DOHH2 (cell line): ENCODE measurements around the gene WWOX.

Experiments
- H3F3A ChIP-seq: fragments of 200-600 bp; sonication (generic), shearing (Covaris generic); 2 replicates; pipeline ENCODE4 v1.6.0; 2016; ENCODE audit warnings: antibody characterized with exemption, mild to moderate bottlenecking; ENCODE audit not compliant: control insufficient read depth, insufficient read depth
- H3K27ac ChIP-seq: fragments of 200-600 bp; sonication (generic); 2 replicates; pipeline ENCODE4 v1.5.1; 2014; ENCODE audit warnings: low read depth, mild to moderate bottlenecking, low read length, moderate library complexity
- H3K27me3 ChIP-seq: fragments of 200-600 bp; sonication (generic); 2 replicates; pipeline ENCODE4 v1.6.1; 2014; ENCODE audit warnings: mild to moderate bottlenecking, low read length, mixed read lengths; ENCODE audit not compliant: control insufficient read depth
- H3K36me3 ChIP-seq: fragments of 200-600 bp; sonication (generic); 2 replicates; pipeline ENCODE4 v1.6.1; 2014; ENCODE audit warnings: mild to moderate bottlenecking, low read length, moderate library complexity, mixed read lengths; ENCODE audit not compliant: control insufficient read depth
- H3K4me1 ChIP-seq: fragments of 200-600 bp; sonication (generic); 2 replicates; pipeline ENCODE4 v1.6.1; 2014; ENCODE audit warnings: mild to moderate bottlenecking, low read length, mixed read lengths; ENCODE audit not compliant: control insufficient read depth
- H3K4me2 ChIP-seq: fragments of 200-600 bp; sonication (generic); 2 replicates; pipeline ENCODE4 v1.6.0; 2014; ENCODE audit warnings: mild to moderate bottlenecking, low read length, moderate library complexity
- H3K4me3 ChIP-seq: fragments of 200-600 bp; sonication (generic); 2 replicates; pipeline ENCODE4 v1.5.1; 2014; ENCODE audit warnings: mild to moderate bottlenecking, low read length, mixed read lengths
- H3K79me2 ChIP-seq: fragments of 200-600 bp; sonication (generic); 2 replicates; pipeline ENCODE4 v1.6.1; 2014; ENCODE audit warnings: mild to moderate bottlenecking, low read length, mixed read lengths; ENCODE audit not compliant: control insufficient read depth
- H3K9me2 ChIP-seq: fragments of 200-600 bp; sonication (generic); replicated peaks from 2 replicates; pipeline ENCODE4 v1.6.1; 2014; ENCODE audit warnings: mild to moderate bottlenecking, low read length, mixed read lengths; ENCODE audit not compliant: control insufficient read depth
- H3K9me3 ChIP-seq: fragments of 200-600 bp; sonication (generic); 2 replicates; pipeline ENCODE4 v1.6.1; 2014; ENCODE audit warnings: antibody characterized with exemption, low read length, mixed read lengths; ENCODE audit not compliant: control insufficient read depth, insufficient read depth
- H4K20me1 ChIP-seq: fragments of 200-600 bp; sonication (generic); 2 replicates; pipeline ENCODE4 v1.6.0; 2014; ENCODE audit warnings: low read depth, mild to moderate bottlenecking, antibody characterized with exemption, low read length, moderate library complexity; ENCODE audit not compliant: control insufficient read depth, insufficient read depth
- EZH2phosphoT487 ChIP-seq: fragments of 200-600 bp; sonication (generic); IDR thresholded peaks from 2 replicates; pipeline ENCODE4 v1.6.1; 2017; ENCODE audit warnings: borderline replicate concordance, mild to moderate bottlenecking, antibody characterized with exemption, low read length, moderate library complexity, mixed read lengths
- TF ChIP-seq, protein P1 (sequence below): fragments of 200-600 bp; sonication (generic); IDR thresholded peaks from one replicate; pipeline ENCODE4 v1.5.1; 2014; ENCODE audit warnings: antibody characterized with exemption, mild to moderate bottlenecking, low read depth, low read length; ENCODE audit not compliant: poor library complexity, severe bottlenecking

The WWOX gene

DNA sequence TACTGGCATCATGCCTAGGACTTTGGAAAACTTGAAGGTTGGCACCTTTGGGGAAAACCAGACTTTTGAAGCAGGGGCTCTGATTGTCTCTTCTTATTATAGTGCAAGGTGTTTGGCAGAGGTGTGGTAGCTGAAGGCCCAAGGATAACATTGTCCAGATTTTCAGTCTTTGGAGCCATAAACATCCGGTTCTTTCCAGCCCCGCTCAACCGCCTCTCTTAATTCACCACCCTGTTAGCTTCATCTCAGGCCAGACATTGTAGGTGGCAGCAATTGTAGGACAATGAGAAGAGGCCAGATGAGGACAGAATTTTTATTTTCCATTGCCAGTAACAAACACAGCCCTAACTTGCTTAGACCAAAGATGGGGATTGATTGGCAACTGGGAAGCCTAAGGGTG lies 851.3 kb downstream of the WWOX start:
- Histone ChIP-seq H4K20me1 (no peaks in the 10 kb centered on the region), H3K4me2 (no peak overlapping the region), H3K27ac (no peak overlapping the region), H3K9me2 (no peaks in the 10 kb centered on the region), H3K4me3 (no peak overlapping the region), H3F3A (no peaks in the 10 kb centered on the region), H3K36me3 (no peaks in the 10 kb centered on the region), H3K9me3 (no peaks in the 10 kb centered on the region), H3K4me1 (peaks cover 2% of the 10 kb centered on the region; the same call in 1 of the 2 replicates), H3K79me2 (no peaks in the 10 kb centered on the region), H3K27me3 (no peaks in the 10 kb centered on the region)
- TF ChIP-seq EZH2phosphoT487: no peak

DNA sequence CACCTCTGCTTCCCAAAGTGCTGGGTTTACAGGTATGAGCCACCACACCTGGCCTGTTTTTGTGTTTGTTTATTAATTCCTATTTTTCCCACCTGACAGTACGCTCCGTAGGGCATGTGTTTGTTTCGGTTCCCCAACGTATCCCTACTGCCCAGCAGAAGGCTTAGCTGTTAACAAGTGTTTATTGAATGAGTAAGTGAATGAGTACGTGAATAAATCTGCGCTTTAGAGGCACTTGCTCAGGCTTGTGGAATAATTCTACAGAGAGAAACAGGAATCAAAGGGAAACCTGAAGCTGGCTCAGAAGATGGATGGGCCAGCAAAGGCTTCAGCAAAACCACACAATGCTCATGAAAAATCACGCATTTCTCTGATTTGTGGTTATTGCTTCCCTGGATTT lies 853.2 kb downstream of the WWOX start:
- peaks cover 2% of the 10 kb centered on the region; the same call in 1 of the 2 replicates for H3K4me1 ChIP-seq
- H3F3A ChIP-seq: no peaks in the 10 kb centered on the region
- no peak overlapping the region for H3K27ac ChIP-seq
- no peak overlapping the region for H3K4me2 ChIP-seq
- no peaks in the 10 kb centered on the region for H3K36me3 ChIP-seq
- H4K20me1 ChIP-seq: no peaks in the 10 kb centered on the region
- no peaks in the 10 kb centered on the region for H3K9me2 ChIP-seq
- TF ChIP-seq EZH2phosphoT487: no peak
- TF ChIP-seq, protein P1, sequence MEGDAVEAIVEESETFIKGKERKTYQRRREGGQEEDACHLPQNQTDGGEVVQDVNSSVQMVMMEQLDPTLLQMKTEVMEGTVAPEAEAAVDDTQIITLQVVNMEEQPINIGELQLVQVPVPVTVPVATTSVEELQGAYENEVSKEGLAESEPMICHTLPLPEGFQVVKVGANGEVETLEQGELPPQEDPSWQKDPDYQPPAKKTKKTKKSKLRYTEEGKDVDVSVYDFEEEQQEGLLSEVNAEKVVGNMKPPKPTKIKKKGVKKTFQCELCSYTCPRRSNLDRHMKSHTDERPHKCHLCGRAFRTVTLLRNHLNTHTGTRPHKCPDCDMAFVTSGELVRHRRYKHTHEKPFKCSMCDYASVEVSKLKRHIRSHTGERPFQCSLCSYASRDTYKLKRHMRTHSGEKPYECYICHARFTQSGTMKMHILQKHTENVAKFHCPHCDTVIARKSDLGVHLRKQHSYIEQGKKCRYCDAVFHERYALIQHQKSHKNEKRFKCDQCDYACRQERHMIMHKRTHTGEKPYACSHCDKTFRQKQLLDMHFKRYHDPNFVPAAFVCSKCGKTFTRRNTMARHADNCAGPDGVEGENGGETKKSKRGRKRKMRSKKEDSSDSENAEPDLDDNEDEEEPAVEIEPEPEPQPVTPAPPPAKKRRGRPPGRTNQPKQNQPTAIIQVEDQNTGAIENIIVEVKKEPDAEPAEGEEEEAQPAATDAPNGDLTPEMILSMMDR: no peak
- no peaks in the 10 kb centered on the region for H3K27me3 ChIP-seq
- no peaks in the 10 kb centered on the region for H3K79me2 ChIP-seq
- no peak overlapping the region for H3K4me3 ChIP-seq
- H3K9me3 ChIP-seq: no peaks in the 10 kb centered on the region

DNA sequence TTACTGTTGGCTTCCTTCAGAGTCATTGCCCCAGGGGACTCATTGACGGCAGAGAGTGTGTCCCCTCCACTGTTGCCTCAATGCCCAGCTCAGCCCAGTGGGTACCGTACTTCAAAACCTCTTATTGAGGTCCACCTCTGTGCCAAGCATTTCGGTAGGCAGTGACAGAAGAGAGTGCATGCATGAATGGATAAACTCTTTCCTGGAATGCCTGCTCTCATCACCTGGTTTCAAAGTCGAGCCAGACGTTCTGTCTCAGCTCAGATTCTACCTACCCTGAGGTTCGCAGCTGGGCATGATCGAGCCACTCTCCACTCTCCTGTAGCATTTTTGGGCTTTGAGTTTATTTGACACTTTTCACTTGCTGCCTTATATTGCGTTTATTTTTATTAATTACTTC lies 854.1 kb downstream of the WWOX start:
- no peaks in the 10 kb centered on the region for H3K79me2 ChIP-seq
- H3K27me3 ChIP-seq: no peaks in the 10 kb centered on the region
- no peak overlapping the region for H3K27ac ChIP-seq
- TF ChIP-seq, protein P1: no peak
- TF ChIP-seq EZH2phosphoT487: no peak
- H3K4me3 ChIP-seq: no peak overlapping the region
- H3K9me3 ChIP-seq: no peaks in the 10 kb centered on the region
- H3K4me2 ChIP-seq: no peak overlapping the region
- H3F3A ChIP-seq: no peaks in the 10 kb centered on the region
- no peaks in the 10 kb centered on the region for H3K36me3 ChIP-seq
- H3K4me1 ChIP-seq: peaks cover 2% of the 10 kb centered on the region; the same call in 1 of the 2 replicates
- H4K20me1 ChIP-seq: no peaks in the 10 kb centered on the region
- H3K9me2 ChIP-seq: no peaks in the 10 kb centered on the region

DNA sequence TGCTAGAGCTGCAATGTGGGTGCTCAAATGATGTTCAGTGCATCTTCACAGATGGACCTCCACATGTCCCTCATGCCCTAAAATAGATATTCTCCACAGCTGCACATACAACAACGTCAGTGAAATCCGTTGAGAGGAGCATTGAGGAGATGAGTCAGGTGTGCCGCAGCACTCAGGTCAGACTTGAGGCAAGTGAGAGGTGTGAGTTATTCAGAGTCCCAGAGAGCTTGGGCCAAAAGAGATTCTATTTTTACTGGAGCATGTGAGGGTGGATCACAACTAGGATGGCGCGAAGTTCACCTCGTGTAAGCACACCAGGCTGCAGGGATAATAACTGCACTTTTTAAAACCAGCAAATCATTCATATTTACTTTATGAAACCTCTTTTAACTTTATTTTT lies 855.8 kb downstream of the WWOX start:
- no peaks in the 10 kb centered on the region for H3K27me3 ChIP-seq
- H3F3A ChIP-seq: no peaks in the 10 kb centered on the region
- TF ChIP-seq, protein P1: no peak
- H4K20me1 ChIP-seq: no peaks in the 10 kb centered on the region
- H3K9me2 ChIP-seq: no peaks in the 10 kb centered on the region
- no peak overlapping the region for H3K27ac ChIP-seq
- H3K4me2 ChIP-seq: no peak overlapping the region
- no peak overlapping the region for H3K4me3 ChIP-seq
- no peaks in the 10 kb centered on the region for H3K36me3 ChIP-seq
- no peaks in the 10 kb centered on the region for H3K9me3 ChIP-seq
- peaks cover 5% of the 10 kb centered on the region for H3K4me1 ChIP-seq
- no peaks in the 10 kb centered on the region for H3K79me2 ChIP-seq
